GM23248 (cell line): ENCODE measurements around the gene NOS1AP.

Experiments
- EZH2 ChIP-seq: fragments of 200-600 bp; sonication (generic); IDR thresholded peaks from 2 replicates; pipeline ENCODE4 v1.6.1; 2018; ENCODE audit warnings: antibody characterized with exemption, mild to moderate bottlenecking; ENCODE audit not compliant: insufficient read depth, poor library complexity, severe bottlenecking
- EZH2phosphoT487 ChIP-seq: fragments of 200-600 bp; sonication (generic); IDR thresholded peaks from 2 replicates; pipeline ENCODE4 v1.6.1; 2018; ENCODE audit warnings: antibody characterized with exemption, moderate library complexity, mild to moderate bottlenecking, low read depth; ENCODE audit not compliant: insufficient read depth

DNA sequence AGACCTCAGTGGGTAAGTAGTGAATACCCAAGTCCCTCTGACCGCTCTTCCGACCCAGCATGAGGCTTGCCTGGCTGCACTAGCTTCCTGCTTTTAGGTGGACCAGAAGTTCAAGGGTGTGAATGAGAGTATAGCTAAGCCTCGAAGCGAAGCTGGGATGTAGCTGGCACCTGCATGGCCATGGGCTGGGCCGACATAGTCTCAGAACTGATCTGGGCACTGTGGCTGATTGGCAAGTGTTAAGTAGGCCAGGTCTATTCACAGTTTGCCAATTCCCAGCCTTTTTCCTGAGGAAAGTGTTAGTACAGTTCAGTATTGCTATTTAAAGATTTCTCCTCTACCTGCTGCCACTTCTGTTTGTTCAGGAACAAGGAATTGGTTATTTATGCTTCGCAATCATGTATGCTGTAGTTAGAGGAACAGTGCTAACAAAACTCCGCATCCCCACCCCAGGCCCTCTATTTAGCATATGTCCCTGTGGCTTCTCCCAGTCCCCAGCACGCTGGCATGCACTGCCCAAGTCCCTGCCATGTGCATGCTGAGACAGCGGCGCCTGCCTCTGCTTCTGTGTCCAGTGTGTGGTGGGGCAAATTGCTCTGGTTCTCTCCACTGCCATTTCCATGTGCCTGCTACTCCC, 290.9 kb downstream of the NOS1AP start:
- no peak for TF ChIP-seq EZH2
- TF ChIP-seq EZH2phosphoT487 = no peak
